GM19023 (cell line): Measurements from ENCODE around the gene E2F7.

Experiments
- ATAC-seq: cut with Tn5 transposase; IDR thresholded peaks from one replicate; pipeline ENCODE4 v1.9.1; 2021; ENCODE audit warnings: mild to moderate bottlenecking, moderate library complexity; ENCODE audit not compliant: unreplicated experiment

The E2F7 gene

GRCh38 chr12:77025782-77026314 is 39.5 kb downstream of the E2F7 start:
- ATAC-seq, result no peak

GRCh38 chr12:77023501-77023900 is 41.9 kb downstream of the E2F7 start:
- ATAC-seq, result no peak

GRCh38 chr12:77019920-77020319 is 45.4 kb downstream of the E2F7 start:
- no peak for ATAC-seq

GRCh38 chr12:77016606-77017005 is 48.8 kb downstream of the E2F7 start:
- no peak for ATAC-seq

GRCh38 chr12:77013091-77013490 is 52.3 kb downstream of the E2F7 start:
- no peak for ATAC-seq

- ATAC-seq, result peak; percentile 87
These were observed 54.4 kb downstream of the E2F7 start for GRCh38 chr12:77010691-77011548.

- ATAC-seq, result no peak
These were observed 57.9 kb downstream of the E2F7 start for GRCh38 chr12:77007476-77007875.

- ATAC-seq, result no peak
These were observed 59.7 kb downstream of the E2F7 start for GRCh38 chr12:77005611-77006098.

- ATAC-seq, result no peak
These were observed 61.5 kb downstream of the E2F7 start for GRCh38 chr12:77003914-77004313.

- no peak for ATAC-seq
These were observed 62.1 kb downstream of the E2F7 start for GRCh38 chr12:77003246-77003645.

- ATAC-seq, result no peak
These were observed 63.0 kb downstream of the E2F7 start for GRCh38 chr12:77002382-77002781.

GRCh38 chr12:77001276-77001675 is 64.1 kb downstream of the E2F7 start:
- no peak for ATAC-seq

GRCh38 chr12:76998908-76999556 is 66.3 kb downstream of the E2F7 start:
- no peak for ATAC-seq

- ATAC-seq, result no peak
These were observed 67.0 kb downstream of the E2F7 start for GRCh38 chr12:76998386-76998785.

GRCh38 chr12:76997011-76997780 is 68.2 kb downstream of the E2F7 start:
- no peak for ATAC-seq

GRCh38 chr12:76990716-76991115 is 74.7 kb downstream of the E2F7 start:
- no peak for ATAC-seq

GRCh38 chr12:76984566-76984965 is 80.8 kb downstream of the E2F7 start:
- ATAC-seq, result no peak

- ATAC-seq, result no peak
These were observed 81.9 kb downstream of the E2F7 start for GRCh38 chr12:76983420-76983819.

GRCh38 chr12:76980196-76980595 is 85.2 kb downstream of the E2F7 start:
- no peak for ATAC-seq

- no peak for ATAC-seq
These were observed 88.5 kb downstream of the E2F7 start for GRCh38 chr12:76976777-76977382.
